ENCODE data around the gene HDAC10.
A peak's percentile ranks its signal among the peaks of the same experiment; 100 is the strongest.

HDAC10 gene

DNA sequence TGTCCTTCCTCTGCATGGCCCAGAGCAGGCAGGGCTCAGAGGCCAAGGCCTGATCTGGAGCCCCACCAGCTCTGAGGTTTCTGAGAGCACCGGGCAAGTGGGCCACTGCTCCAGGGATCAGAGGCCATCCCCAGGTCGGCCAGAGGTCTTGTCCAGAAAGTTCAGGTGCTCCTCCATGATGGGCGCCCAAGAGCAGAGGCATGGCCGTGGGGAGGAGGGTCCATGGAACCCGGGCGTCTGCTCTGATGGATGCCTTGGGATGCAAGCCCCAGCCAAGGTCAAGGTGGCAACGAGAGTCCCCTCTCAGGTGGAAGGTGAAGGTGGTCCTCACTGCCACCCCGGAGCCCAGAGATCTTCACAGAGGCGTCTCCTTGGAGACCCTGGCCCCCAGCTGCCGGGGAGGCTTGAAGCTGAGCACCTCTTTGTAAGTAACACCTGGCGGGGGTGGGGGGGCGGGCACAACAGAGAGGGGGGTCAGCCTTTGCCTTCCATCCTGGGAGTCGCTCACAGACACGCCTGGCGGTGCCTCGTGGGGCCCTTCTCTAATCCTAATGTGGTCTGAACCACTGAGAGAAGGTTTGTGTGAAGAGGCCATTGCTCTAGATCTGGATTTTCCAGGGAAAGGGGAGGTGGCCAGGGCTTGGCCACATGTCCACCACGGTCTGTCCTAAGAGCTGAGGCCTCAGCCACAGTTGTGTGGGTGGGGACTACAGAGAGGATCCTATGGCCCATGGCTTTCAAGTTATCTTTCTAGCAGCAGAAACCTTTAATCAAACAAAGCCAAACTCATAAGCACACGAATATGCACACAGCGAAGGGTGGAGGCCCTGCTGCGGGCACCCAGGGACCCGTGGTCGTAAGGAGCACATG lies 2.2 kb upstream of the HDAC10 start:
- DNase-seq, result no peak

DNA sequence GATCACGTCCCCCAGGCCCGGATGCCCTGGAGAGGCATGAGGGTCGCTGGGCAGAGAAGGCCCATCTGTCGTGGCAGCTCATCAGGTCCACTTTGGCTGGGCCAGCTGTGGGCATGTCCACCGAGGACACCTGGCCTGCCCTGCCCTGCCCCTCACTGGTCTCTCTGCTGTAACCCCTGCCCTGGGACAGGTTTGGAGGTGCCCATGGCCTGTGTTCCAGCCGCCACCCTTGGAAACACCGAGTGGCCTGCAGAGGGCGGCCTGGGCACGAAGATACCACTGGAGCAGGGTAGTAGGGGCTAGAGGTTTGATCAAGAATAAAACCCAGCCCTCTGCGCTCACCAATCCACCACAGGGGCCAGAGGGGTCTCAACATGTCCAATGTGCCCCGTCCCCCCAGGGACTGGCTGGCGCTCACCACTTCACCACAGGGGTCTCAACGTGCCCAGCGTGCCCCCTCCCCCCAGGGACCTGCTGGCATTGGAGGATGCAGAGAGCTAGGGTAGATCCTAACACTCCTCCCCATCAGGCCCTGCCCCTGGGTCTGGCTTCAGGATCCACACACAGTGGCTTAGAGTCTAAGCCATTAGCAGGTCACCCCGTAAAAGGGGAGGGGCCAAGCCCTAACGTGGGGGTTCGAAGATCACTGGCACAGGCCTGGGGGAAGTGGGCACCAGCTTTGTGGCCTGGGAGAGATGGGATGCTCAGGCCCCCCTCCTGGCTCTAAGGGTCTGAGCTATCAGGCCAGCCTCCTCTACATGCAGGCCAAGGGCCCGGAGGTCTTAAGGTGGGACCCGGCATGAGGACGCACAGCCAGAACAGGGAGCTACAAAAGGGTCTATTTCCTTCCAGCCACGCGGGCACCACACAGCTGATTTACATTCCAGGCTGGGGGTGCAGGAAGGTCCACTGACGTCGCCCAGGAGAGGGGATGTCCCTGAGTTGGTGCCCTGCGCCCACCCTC lies 1.3 kb upstream of the HDAC10 start:
- peak; percentile 58 for DNase-seq

DNA sequence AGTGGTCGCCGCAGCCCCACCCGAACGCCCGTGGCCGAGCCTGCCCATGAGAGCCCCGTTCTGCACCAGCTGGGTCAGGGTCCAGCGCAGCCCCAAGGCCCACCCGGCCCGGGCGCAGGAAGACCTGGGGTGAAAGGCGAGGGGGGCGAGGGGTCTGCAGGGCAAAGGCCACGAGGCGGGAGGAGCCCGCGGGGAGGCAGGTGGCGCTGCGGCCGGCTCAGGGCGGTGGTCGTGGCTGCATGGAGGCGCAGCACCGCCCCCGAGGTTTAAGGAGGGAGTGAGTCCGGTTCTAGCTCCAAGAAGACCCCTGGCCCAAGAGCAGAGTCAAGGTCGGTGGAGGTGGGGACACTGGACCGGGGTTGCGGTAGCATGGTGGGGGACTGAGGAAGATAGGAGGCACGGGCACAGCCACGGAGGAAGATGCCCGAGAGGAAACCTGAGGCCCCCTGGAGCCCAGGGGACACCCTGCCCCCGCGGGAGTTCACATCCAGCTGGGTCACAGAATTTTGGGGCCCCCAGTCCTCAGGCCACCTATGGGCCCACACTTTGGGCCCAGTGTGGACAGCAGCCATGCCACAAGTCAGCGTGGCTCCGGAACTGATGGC lies 514 bp upstream of the HDAC10 start:
- no peak for DNase-seq

DNA sequence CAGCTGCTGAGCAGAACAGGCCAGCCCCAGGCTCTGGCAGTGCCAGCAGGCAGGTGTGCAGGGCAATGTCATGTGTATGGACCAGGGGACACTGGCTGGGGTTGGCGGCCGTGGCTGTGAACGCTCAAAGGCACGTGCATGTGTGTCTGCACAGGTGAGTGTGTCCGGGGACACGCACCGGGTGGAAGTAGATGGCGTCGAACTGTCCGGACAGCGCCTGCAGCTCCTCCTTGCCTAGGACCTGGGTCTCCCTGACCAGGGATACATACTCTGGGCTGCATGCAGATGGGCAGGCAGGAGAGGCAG lies 863 bp downstream of the HDAC10 start:
- DNase-seq, result no peak

DNA sequence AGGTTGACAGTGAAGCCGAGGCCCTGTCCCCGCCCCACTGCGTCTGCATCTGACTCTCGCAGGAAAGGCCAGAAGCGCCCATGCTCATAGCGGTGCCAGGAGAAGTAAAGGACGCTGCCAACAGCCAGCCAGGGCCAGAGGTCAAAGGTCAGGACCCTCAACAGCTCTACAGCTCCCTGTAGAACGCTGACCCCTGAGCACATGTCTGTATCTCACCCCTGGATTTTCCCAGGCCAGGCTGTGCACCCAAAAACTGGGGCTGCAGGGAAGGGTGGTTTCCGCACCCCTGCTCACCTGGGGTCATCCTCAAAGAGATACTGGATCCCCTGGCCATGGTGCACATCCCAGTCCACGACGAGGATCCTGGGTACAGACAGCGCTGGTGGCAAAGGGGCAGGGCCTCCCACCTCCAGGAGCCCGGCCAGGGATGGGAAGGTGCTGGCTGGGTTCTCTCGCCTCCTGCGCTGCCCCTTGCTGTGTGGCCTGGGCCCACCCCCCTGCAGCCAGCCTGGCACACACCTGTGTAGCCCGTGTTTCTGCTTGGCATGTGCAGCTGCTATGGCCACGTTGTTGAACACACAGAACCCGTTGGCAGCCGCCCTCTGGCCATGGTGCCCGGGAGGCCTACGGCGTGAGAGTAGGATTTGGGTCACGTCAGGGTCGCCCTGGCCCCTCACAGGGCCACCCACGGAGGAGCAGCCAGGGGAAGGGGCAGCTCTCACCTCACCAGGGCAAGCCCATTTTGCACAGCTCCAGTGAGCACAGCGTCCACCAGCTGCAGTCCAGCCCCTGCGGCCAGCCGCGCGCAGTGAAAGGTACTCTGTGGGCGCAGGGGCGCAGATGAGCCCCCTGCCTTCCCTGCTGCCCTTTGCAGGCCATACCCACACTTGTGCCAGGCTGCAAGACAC lies 1.5 kb downstream of the HDAC10 start:
- DNase-seq, result no peak

DNA sequence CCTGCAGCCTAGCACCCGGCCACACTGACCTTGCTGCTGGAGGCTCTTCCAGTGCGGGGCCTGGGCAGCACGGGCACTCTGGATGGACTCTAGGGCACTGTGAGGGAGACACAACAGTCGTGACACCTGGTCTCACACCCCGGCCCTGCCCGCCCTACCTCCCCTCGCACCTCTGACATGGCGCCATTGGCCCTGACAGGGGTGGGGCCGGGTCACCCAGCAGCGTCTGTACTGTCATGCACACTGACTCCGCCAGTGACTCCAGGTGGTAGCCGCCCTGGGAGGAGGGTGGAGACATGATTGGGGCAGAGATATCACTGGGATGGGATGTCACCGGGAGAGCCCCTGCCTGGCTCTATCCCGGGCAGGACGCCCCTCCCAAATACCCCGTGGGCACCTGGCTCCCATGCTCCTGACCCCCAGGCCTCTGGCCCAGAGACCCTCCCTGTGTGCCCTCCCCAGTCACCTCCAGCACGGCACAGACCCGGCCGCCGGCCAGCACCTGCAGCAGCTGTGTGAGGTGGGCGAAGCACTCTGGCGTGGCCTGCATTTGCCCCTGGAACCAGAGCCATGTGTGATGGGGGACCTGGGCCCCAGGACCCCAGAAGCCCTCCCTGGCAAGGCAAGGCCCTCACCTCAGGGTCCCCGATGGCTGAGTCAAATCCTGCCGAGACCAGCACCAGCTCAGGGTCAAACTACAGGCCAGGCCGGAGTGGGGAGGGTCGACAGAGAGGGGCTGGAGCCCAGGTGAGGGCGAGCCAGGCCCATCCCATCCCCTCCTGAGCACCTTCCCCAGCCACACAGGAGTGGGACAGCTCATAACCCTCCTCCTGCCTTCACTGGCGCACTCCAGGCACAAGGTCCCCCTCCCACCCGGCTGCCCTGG lies 2.6 kb downstream of the HDAC10 start:
- DNase-seq, result no peak

DNA sequence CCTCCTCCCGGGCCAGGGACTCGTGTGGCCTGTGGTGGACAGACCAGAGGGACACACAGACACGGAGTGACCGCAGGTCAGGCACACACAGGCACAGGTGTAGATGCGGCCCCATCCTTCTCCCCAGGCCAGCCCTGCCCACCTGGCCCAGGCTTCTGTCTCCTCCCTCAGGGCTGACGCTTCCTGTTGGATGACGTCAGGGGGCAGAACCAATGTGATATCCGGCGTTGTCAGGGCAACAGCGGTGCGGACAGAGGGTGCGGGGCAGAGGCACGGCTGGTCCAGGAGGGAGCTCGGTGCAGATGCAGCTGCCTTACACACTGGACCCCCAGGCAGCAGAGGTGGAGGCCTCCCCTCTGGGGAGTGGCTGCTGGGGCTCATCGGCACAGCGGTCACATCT lies 3.3 kb downstream of the HDAC10 start:
- DNase-seq, result peak; percentile 61

DNA sequence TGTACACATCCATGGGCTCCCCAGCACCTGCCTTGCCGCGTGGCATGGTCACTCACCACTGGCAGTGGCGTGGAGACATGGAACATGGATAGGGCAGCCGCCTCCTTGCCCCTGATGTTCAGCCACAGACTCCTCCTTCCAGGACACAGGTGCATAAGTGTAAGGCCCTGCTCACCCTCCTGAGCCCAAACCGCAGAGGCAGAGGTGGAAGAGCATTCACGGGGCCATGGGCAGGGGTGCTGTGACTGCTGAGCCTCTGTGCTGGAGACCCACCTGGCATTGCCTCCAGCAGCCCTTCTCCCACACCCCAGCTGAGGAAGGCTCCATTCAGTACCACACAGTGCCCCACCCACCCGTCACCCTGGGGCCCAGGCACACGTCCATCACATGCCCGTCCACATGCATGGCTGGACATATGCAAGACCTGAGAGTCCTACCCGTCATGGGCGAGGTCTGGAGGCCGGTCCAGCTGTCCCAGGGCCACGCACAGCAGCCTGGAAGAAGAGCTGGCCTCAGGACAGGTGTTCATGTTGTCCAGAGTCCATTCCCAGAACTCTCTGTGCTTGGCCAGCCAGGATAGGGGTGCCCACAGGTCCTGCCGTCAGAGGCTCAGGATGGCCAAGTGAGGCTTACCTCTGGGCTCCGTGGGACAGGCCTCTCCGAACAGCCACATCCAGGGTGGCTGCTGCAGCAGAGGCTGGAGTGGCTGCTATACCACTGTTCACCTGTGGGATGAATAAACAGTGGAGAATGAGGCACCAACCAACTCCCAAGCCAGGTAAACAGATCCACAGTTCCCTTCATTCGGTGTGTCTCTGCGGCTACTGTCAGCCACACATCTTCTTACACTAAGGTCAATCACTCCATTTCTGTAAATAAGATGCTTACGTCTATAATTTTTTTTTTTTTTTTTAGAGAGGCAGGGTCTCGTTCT lies 4.6 kb downstream of the HDAC10 start:
- DNase-seq, result no peak

DNA sequence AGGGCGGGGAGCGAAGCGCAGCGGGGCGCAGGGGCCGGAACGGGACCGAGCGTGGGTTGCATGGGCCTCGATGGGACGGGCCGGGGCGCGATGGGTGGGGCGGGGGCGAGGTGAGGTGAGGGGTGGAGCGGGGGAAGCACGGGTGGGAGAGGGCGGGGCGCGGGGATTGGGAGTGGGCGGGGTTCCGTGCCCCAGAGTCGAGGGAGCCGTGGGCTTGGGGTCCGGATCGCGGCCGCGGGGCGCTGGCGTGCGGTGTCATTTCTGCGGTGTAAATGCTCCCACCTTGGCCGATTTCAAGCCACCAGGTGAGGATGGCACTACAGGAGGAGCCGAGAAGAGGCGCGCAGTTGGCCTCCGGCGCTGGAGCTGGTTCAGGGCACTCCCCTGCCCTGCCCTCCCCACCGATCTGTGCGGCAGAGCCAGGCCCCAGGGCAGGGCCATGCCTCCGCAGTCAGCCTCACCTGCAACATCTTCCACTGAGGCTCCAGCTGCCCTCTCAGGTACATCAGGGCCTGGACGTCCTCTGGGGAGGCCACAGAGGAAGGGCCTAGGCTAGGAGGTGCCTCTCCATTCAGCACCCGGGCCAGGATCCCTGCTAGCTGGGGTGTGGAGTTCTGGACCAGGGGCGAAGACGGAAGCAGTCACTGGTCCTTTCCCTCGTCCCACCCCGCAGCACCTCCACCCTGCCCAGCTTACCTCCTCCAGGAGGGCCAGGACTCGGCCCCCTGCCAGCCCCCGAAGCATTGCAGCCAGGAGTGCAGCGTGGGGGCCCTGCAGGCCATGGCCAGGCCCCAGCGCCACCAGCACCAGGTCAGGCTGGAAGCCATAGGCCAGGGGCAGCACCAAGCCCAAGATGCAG lies 5.6 kb downstream of the HDAC10 start:
- no peak for DNase-seq

DNA sequence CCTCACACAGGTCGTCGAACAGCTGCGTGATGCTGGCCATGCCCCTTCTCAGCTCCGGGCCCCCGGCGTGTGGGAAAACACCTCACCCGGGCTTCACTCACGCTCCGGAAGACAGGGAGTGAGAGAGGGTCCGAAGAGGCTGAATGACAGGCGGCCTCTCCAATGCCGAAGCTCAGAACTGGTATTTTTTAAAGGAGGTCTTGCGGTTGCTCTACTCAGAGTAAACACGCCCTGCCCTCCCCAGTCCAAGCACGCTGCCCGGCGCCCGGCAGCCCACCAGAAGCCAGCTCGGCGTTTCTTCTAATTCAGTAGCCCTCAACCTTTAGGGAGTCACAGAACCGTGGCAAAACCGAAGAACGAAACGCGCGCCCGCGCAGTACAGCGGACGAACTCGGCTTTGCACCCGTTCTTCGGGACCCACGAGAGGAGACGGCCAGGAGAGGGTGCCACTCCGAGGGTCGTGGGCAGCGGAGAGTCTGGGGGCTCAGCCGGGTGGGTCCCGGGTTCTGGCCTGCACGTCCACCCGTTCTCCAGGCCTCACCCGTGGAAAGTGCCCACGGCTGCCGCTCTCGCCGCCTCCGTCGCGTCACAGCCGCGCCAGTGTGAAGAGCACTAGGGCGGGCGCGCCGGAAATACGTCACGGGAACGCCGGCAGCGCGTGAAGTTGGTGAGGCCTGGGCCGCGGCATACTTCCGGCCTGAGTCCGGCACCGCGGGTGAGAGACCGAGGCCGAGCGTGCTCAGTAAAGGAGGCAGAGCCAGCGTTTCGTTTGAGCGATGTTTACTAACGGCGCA lies 6.4 kb downstream of the HDAC10 start, which contains the start of gene TUBGCP6:
TSS of gene TUBGCP6 (minus strand) at position 604 of the 794 bp plus-strand sequence. CDS start at position 40, 564 bp downstream.
- DNase-seq, result peak; percentile 89

DNA sequence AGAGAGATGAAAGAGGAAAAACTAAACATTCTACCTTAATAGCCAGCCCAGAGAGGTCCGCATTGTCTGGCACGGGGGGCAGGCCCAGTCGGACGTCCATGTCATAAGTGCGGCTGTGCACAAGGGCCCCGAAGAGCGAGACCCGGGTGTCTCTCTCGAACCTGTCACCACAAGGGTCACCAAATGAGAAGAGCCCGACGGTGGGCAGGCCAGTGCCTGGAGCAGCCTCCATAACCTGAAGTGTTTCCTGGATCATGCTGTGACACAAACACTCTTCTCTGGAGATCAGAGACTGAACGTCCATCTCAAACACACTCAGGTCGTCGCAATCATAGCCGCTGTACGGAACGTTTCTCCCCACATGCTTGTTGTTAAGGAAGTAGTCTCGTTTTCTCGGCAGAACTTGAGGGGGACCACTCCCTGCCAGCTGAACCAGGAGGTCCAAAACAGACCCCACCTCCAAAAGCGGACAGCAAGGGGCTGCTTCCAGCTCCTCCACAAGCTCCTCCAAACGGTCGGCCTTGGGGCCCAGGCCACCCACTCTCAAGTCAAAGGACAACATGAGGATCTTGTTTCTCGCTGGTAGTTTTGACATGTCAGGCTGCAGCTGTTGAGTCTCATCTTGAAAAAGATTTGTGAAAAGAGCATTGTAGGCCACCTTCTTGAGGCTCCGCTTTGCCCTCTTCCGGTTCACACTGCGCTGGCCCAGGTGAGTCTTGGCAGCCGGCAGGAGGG lies 7.2 kb downstream of the HDAC10 start:
- no peak for DNase-seq

DNA sequence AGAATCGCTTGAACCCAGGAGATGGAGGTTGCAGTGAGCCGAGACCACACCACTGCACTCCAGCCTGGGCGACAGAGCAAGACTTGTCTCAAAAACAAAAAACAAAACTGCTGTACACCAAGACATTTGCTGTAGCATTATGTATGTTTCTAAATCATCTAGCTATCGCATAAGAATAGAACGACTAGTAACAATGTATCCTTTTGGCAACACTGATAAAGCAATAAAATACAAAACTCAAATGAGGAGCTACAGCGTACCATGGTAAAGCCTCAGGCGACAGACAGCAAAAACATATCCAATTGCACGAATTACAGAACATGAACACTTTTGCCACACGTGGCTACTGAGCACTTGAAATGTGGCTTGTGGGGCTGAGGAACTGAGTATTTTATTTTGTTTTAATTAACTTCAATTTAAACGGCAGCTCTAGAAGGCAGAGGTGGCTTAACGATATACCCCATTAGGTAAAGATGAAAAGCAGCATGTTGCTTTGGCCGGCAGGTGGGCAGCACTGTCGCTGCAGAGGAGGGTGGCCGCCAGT lies 8.6 kb downstream of the HDAC10 start:
- no peak for DNase-seq

DNA sequence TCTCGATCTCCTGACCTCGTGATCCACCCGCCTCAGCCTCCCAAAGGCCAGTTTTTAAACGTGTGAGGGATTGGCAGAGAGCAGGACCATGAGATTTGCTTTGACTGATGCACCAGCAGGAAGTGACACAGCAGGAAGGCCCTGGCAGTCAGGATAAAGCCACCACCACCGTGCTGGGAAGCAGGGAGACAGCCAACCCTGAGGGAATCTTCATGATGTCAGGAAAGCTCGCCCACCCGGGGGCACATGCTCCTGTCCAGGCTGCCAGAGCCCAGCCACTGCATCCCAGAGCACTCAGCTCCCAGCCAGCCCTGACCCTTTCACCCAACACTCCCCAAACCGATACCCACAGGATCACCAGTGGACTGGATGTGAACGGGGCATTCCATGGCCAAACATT lies 12.3 kb downstream of the HDAC10 start:
- no peak for DNase-seq

DNA sequence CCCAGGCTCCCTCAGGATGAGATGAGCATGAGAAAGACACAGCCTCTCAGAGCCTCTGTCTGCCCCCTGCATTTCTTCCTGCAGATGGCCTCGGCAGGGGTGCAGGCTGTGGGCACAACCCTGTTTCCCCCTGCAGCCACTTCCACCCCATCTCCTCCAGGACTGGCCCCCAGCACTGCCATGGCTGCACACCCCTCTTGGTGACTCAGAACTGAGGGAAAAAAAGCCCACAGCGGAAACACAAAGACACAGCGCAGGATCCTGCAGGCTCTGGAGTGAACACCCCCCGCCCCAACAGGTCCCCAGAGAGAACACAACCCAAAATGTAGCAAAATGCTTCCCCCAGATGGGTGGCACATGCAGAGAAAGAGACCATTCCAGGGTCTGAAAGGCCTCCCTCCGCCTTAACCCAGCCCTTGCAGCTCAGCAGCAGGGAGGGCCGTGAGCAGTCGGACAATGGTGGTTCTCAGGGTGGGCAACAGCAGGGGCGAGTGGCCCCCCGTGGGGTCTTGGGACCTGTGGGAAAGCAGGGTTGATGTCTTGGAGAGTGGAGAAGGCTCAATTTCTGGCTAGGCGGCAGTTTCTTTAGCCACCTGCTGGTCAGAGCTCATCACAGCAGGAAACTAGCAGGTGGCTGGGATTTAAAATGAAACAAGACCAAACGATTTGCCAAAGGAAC lies 14.2 kb downstream of the HDAC10 start:
- DNase-seq, result peak; percentile 30

DNA sequence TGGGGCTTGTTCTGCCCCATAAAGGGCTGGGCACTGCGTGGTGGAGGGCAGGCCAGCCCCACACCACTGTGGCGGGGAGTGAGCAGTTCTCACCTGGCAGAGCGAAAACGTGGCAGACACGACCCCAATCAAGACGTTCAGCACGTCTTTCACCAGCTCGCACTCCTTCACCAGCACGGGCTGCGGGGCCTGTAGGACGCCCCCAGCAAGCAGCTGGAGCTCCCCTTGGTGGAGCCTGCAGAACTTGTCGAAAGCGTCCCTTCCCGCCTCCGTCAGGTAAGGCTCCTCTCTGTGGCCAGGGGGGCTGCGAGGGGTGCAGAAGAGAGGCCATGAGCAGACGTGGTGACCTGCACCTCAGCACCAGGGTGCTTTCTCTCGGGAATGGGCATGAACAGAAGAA lies 17.8 kb downstream of the HDAC10 start:
- DNase-seq, result no peak

DNA sequence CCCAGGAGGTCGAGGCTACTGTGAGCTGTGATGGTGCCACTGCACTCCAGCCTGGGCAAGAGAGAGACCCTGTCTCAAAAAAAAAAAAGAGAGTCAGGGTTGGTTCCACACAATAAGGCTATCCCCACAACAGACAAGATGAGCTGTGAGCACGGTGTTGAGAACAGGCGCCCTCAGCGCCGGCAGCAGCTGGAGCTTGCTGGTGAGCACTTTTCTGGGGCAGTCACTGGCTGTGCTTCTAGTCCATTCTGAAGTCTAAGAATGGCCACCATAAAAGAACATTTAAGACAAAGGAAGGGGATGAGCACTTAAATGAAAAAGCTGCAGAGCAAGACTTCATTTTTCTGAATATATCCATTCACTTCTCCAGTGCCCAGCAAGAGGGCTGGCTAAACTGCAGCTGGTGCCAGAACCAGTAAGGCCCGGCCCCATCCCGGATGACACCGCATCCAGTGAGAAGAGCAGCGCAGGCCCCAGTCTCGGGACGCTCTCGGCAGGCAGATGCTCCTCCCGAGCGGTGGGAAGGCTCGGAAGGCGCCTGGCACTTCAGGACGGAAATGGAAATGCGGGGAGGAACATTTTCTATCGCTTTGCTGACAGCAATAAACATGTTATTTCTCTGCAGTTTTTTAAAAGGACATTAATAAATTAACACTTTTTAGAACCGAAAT lies 18.4 kb downstream of the HDAC10 start:
- no peak for DNase-seq

Measured in MV-4-11 (cell line).